Measurements from ENCODE around the gene DOCK10.

The DOCK10 gene

GRCh38 chr2:224929512-224929911 lies 112.8 kb downstream of the DOCK10 start:
- POLR2A ChIA-PET, result interaction anchor here (0.6 kb wide), 1 partner anchor 14 kb away, joined by 5 read pairs; no protein-coding TSS in a partner anchor
- H3K4me3 ChIP-seq (ENCODE audit: low read depth, low read length), result no peak overlapping the region
- no peak overlapping the region for H3K27ac ChIP-seq (ENCODE audit: extremely low read depth, low read depth, low read length)
- H3K9me3 ChIP-seq (ENCODE audit: control insufficient read depth, insufficient read depth, low read depth, low read length), result no peaks in the 10 kb centered on the region
- CTCF ChIA-PET, result no interaction called here
- no peaks in the 10 kb centered on the region for H3K36me3 ChIP-seq (ENCODE audit: control insufficient read depth in 2 of 2, insufficient read depth in 1 of 2, low read length in 2 of 2)
- TF ChIP-seq ZNF423 (tag by site-specific recombination; IDR thresholded peaks at IDR 0.05) (no peak), IKZF3 (tag by site-specific recombination; IDR thresholded peaks at IDR 0.05) (no peak), ZNF600 (tag by site-specific recombination; IDR thresholded peaks at IDR 0.05) (no peak), GLI4 (tag by site-specific recombination; IDR thresholded peaks at IDR 0.05) (no peak), FEZF1 (tag by site-specific recombination; IDR thresholded peaks at IDR 0.05) (no peak), REST (tag by site-specific recombination; IDR thresholded peaks at IDR 0.05) (no peak), ELK4 (IDR thresholded peaks at IDR 0.05; ENCODE audit: borderline replicate concordance, low read depth, low read length) (no peak), ZNF366 (tag by site-specific recombination; conservative IDR thresholded peaks at IDR 0.05) (no peak), ZNF692 (tag by site-specific recombination; IDR thresholded peaks at IDR 0.05) (no peak), TCF7L2 (IDR thresholded peaks at IDR 0.05; ENCODE audit: borderline replicate concordance, low read depth, low read length) (no peak), PRDM10 (tag by site-specific recombination; IDR thresholded peaks at IDR 0.05) (no peak), ZSCAN5A (tag by site-specific recombination; IDR thresholded peaks at IDR 0.05) (no peak)
- peaks cover 5% of the 10 kb centered on the region for H3K4me1 ChIP-seq (ENCODE audit: control insufficient read depth, insufficient read depth, low read length)

GRCh38 chr2:224927646-224928173 lies 114.6 kb downstream of the DOCK10 start:
- H3K4me3 ChIP-seq (ENCODE audit: low read depth, low read length), result no peak overlapping the region
- no peaks in the 10 kb centered on the region for H3K4me1 ChIP-seq (ENCODE audit: control insufficient read depth, insufficient read depth, low read length)
- ChIA-PET POLR2A (no interaction called here), CTCF (interaction anchor here (1.1 kb wide), 1 partner anchor 16 kb away, joined by 4 read pairs; no protein-coding TSS in a partner anchor)
- H3K9me3 ChIP-seq (ENCODE audit: control insufficient read depth, insufficient read depth, low read depth, low read length), result no peaks in the 10 kb centered on the region
- no peaks in the 10 kb centered on the region for H3K36me3 ChIP-seq (ENCODE audit: control insufficient read depth in 2 of 2, insufficient read depth in 1 of 2, low read length in 2 of 2)
- no peak overlapping the region for H3K27ac ChIP-seq (ENCODE audit: extremely low read depth, low read depth, low read length)
- no peak for TF ChIP-seq ZNF76 (tag by site-specific recombination; IDR thresholded peaks at IDR 0.05; ENCODE audit: borderline replicate concordance, low read depth)
- no peak for TF ChIP-seq ZBTB21 (tag by site-specific recombination; IDR thresholded peaks at IDR 0.05)
- TF ChIP-seq ZSCAN30 (tag by site-specific recombination; IDR thresholded peaks at IDR 0.05), result no peak
- TF ChIP-seq ZBTB44 (tag by site-specific recombination; IDR thresholded peaks at IDR 0.05), result no peak
- TF ChIP-seq ZNF175 (tag by site-specific recombination; IDR thresholded peaks at IDR 0.05), result no peak
- TF ChIP-seq ZNF670 (tag by site-specific recombination; IDR thresholded peaks at IDR 0.05; ENCODE audit: low read depth), result no peak
- no peak for TF ChIP-seq ZNF654 (tag by site-specific recombination; IDR thresholded peaks at IDR 0.05; ENCODE audit: low read depth)
- TF ChIP-seq ZNF660 (tag by site-specific recombination; IDR thresholded peaks at IDR 0.05), result no peak
